Left lung (tissue), 10 donors: ENCODE measurements around the gene TAP2. TPM values are rescaled to one million over a fixed set of nuclear protein-coding genes. Genes with fewer than 3 reads are reported as not detected.

Experiments used
- ATAC-seq: fragments of 200-7000 bp; cut with Tn5 transposase; one replicate; pipeline ENCODE4 v1.9.1; 2020; ENCODE audit warnings: moderate library complexity
- DNase-seq, 4 donors: peaks; one replicate each; pipeline ENCODE4 v3.0.0-alpha.2; 2013 to 2020
- H3K27ac ChIP-seq, 2 donors: fragments of 200-600 bp; sonication (generic) in 1 of 2; one replicate each; pipeline versions ENCODE4 v1.5.0 to v1.8.0; 2020 to 2021
- H3K27me3 ChIP-seq, 2 donors: fragments of 200-600 bp; sonication (generic) in 1 of 2; one replicate each; pipeline versions ENCODE4 v1.5.0 to v1.8.0; 2020 to 2021
- H3K36me3 ChIP-seq, 2 donors: fragments of 200-600 bp; sonication (generic) in 1 of 2; one replicate each; pipeline versions ENCODE4 v1.5.0 to v1.8.0; 2020 to 2021
- H3K4me1 ChIP-seq, 2 donors: fragments of 200-600 bp; one replicate each; pipeline ENCODE4 v1.8.0; 2021
- H3K4me3 ChIP-seq, 2 donors: fragments of 200-600 bp; sonication (generic) in 1 of 2; one replicate each; pipeline versions ENCODE4 v1.5.0 to v1.8.0; 2020 to 2021; ENCODE audit warnings: mild to moderate bottlenecking in 1 of 2
- H3K9me3 ChIP-seq, 2 donors: fragments of 200-600 bp; sonication (generic) in 1 of 2; one replicate each; pipeline versions ENCODE4 v1.5.0 to v1.8.0; 2020 to 2021
- CTCF ChIP-seq, 2 donors: fragments of 200-600 bp; sonication (generic) in 1 of 2; IDR thresholded peaks; one replicate each; pipeline versions ENCODE4 v1.5.0 to v1.8.0; 2021; ENCODE audit warnings: antibody characterized with exemption in 2 of 2
- intact Hi-C, 2 donors: fragments of 100-400 bp; cut with DNase I; formaldehyde crosslinking; loops; one replicate each; pipeline versions ENCODE4 v1.11.2 to v1.14.2; 2022
- polyA plus RNA-seq, 6 donors: library from polyadenylated mRNA; unstranded; fragments of 120-200 nt; gene quantifications; one replicate each; pipeline ENCODE4 v1.2.1, GENCODE V29; 2013; ENCODE audit not compliant: insufficient read length in 6 of 6
- total RNA-seq, 2 donors: library from RNA; stranded (reverse); fragmentation: NEBNext Ultra II Directional; extraction: Animal tissue kit (Norgen Biotek cat#: 25700); gene quantifications; one replicate each; pipeline ENCODE4 v1.2.1, GENCODE V29; 2021
- donor health status: DM: no; HTN: yes; CAD: no.
- donor health status: DM: no; HTN: no; CAD: no.

TAP2 gene
- total and polyA plus RNA-seq, 8 donors: 14.3 to 90.0 (median 17.8) TPM

- Histone ChIP-seq H3K4me3 (no peak within 1 kb of the TSS), H3K36me3 (no peaks in the 10 kb centered on the region), H3K27me3 (no peaks in the 10 kb centered on the region), H3K4me1 (no peaks in the 10 kb centered on the region), H3K9me3 (no peaks in the 10 kb centered on the region), H3K27ac (no peak within 1 kb of the TSS)
- intact Hi-C loops: no loop called here
- ATAC-seq (peak; percentile 91), DNase-seq (no peak)
- no peak for TF ChIP-seq CTCF (IDR thresholded peaks at IDR 0.05)
Measured at GRCh38 chr6:32816746-32817204, 21.8 kb downstream of the TAP2 start, which contains the start of gene HLA-DOB. TSS of gene HLA-DOB (minus strand) at chr6:32817002. CDS start at chr6:32816951, 51 bp downstream.

GRCh38 chr6:32815996-32816395 lies 22.5 kb downstream of the TAP2 start:
- intact Hi-C loops: no loop called here
- H3K36me3 ChIP-seq: no peaks in the 10 kb centered on the region
- H3K4me3 ChIP-seq: no peak overlapping the region
- no peak overlapping the region for H3K27ac ChIP-seq
- TF ChIP-seq CTCF (IDR thresholded peaks at IDR 0.05): no peak
- no peaks in the 10 kb centered on the region for H3K9me3 ChIP-seq
- H3K27me3 ChIP-seq: no peaks in the 10 kb centered on the region
- ATAC-seq (no peak), DNase-seq (no peak)
- no peaks in the 10 kb centered on the region for H3K4me1 ChIP-seq

- Histone ChIP-seq H3K4me1 (no peaks in the 10 kb centered on the region), H3K27ac (no peak overlapping the region), H3K27me3 (no peaks in the 10 kb centered on the region), H3K36me3 (no peaks in the 10 kb centered on the region), H3K4me3 (no peak overlapping the region), H3K9me3 (no peaks in the 10 kb centered on the region)
- intact Hi-C loops: no loop called here
- ATAC-seq (no peak), DNase-seq (no peak)
- TF ChIP-seq CTCF (IDR thresholded peaks at IDR 0.05): no peak
Measured at GRCh38 chr6:32815115-32815514, 23.4 kb downstream of the TAP2 start.

- intact Hi-C loops: no loop called here
- H3K4me1 ChIP-seq: no peaks in the 10 kb centered on the region
- H3K4me3 ChIP-seq: no peak overlapping the region
- H3K27me3 ChIP-seq: no peaks in the 10 kb centered on the region
- no peak overlapping the region for H3K27ac ChIP-seq
- TF ChIP-seq CTCF (IDR thresholded peaks at IDR 0.05): no peak
- H3K36me3 ChIP-seq: no peaks in the 10 kb centered on the region
- no peak for ATAC-seq
- DNase-seq: no peak
- no peaks in the 10 kb centered on the region for H3K9me3 ChIP-seq
Measured at GRCh38 chr6:32814145-32814544, 24.4 kb downstream of the TAP2 start.

- Histone ChIP-seq H3K4me1 (no peaks in the 10 kb centered on the region), H3K4me3 (no peak overlapping the region), H3K36me3 (no peaks in the 10 kb centered on the region), H3K27me3 (no peaks in the 10 kb centered on the region), H3K9me3 (no peaks in the 10 kb centered on the region), H3K27ac (no peak overlapping the region)
- TF ChIP-seq CTCF (IDR thresholded peaks at IDR 0.05): no peak
- peak in 1 of 4 donors; percentile 33 for DNase-seq
- no peak for ATAC-seq
- intact Hi-C loops: no loop called here
Measured at GRCh38 chr6:32809171-32809570, 29.4 kb downstream of the TAP2 start.
